SU-DHL-6 (cell line): ENCODE results near the gene GPNMB.

ENCODE experiments used
- EZH2phosphoT487 ChIP-seq: fragments of 200-600 bp; sonication (generic), shearing (Covaris generic); conservative IDR thresholded peaks from 2 replicates; pipeline ENCODE4 v1.6.1; 2018; ENCODE audit warnings: mild to moderate bottlenecking, antibody characterized with exemption, low read length, moderate library complexity, mixed read lengths
- TF ChIP-seq, protein P1 (sequence below): fragments of 200-600 bp; sonication (generic); IDR thresholded peaks from one replicate; pipeline ENCODE4 v1.5.1; 2017; ENCODE audit warnings: antibody characterized with exemption, mild to moderate bottlenecking, low read length, moderate library complexity; ENCODE audit not compliant: insufficient read depth, poor library complexity, severe bottlenecking

DNA sequence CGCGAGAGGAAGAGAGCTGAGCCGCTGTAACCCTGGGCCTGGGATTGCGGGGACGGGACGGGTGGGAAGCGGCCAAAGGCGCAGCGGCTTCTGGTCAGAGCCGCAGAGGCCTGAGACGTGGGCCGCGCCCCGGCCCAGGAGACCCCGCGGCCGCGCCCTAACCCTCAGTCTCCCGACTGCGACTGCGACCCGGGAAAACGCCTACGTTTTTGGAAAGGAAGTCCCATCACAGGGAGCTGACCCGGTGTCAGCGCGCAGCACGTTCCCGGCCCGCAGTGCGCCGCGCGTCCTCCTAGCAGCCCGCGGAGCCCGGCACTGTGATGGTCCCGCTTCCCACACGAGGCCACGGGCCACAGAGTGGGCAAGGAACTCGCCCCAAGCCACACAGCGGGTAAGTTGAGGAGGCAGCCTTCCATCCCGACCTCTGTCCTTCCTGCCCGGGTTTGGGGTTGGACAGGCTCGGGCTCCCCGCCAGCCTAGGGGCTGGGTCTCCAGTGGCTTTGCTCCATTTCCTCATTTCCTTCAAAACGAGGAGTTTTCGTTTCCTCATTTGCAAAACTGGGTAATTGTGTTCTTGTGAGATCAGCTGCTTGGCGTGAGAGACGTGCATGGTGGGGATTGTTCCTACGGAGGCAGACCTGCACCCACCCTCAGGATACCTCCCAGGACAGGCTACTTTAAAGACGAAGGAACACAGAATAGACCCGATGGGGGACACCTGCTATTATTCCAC is 1.2 kb downstream of the GPNMB start:
- TF ChIP-seq, protein P1, sequence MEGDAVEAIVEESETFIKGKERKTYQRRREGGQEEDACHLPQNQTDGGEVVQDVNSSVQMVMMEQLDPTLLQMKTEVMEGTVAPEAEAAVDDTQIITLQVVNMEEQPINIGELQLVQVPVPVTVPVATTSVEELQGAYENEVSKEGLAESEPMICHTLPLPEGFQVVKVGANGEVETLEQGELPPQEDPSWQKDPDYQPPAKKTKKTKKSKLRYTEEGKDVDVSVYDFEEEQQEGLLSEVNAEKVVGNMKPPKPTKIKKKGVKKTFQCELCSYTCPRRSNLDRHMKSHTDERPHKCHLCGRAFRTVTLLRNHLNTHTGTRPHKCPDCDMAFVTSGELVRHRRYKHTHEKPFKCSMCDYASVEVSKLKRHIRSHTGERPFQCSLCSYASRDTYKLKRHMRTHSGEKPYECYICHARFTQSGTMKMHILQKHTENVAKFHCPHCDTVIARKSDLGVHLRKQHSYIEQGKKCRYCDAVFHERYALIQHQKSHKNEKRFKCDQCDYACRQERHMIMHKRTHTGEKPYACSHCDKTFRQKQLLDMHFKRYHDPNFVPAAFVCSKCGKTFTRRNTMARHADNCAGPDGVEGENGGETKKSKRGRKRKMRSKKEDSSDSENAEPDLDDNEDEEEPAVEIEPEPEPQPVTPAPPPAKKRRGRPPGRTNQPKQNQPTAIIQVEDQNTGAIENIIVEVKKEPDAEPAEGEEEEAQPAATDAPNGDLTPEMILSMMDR = no peak
- no peak for TF ChIP-seq EZH2phosphoT487
